ENCODE data around the gene GABRB1.

GRCh38 chr4:47275595-47275994, 244.2 kb downstream of the GABRB1 start:
- TF ChIP-seq POLR2AphosphoS5 (IDR thresholded peaks at IDR 0.05) = no peak
- no peak for TF ChIP-seq CTCF (IDR thresholded peaks at IDR 0.05)
- no peak for TF ChIP-seq POLR2A (IDR thresholded peaks at IDR 0.05)

Measured in prostate gland (tissue), 2 donors.